Activated T-helper 1 cell treated with Interleukin-2 at 50 U/mL for 16 hours (primary cell): ENCODE data around the gene SLC12A8.

ENCODE experiments used
- DNase-seq: peaks from one replicate; pipeline ENCODE4 v3.0.0-alpha.2; 2020; ENCODE audit warnings: low read depth

The SLC12A8 gene

GRCh38 chr3:125151916-125152315, 60.6 kb downstream of the SLC12A8 start:
- DNase-seq = no peak

- DNase-seq = no peak
These were observed 61.1 kb downstream of the SLC12A8 start for GRCh38 chr3:125151442-125151817.

GRCh38 chr3:125150525-125151441, 61.8 kb downstream of the SLC12A8 start:
- DNase-seq = peak; percentile 22

DNA sequence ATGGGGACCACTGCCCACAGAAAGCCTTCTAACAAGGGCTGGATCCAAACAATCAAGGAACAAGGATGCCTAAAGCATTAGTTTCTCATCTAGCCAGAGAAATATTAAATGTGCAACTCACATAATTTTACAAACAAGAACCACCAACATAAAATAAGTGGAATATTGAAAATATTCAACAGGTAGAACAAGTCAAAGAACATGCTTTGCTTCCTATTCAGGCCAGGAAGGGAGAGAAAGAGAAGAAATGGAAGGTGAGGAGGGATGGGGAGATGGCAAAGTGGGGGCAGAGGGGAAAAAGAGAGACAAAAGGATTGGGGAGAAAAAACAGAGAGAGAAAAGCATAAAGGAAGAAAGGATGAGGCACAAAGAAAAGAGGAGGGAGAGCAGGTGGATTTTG, 63.1 kb downstream of the SLC12A8 start:
- DNase-seq = no peak

- no peak for DNase-seq
These were observed 63.7 kb downstream of the SLC12A8 start for GRCh38 chr3:125148836-125149235.

DNA sequence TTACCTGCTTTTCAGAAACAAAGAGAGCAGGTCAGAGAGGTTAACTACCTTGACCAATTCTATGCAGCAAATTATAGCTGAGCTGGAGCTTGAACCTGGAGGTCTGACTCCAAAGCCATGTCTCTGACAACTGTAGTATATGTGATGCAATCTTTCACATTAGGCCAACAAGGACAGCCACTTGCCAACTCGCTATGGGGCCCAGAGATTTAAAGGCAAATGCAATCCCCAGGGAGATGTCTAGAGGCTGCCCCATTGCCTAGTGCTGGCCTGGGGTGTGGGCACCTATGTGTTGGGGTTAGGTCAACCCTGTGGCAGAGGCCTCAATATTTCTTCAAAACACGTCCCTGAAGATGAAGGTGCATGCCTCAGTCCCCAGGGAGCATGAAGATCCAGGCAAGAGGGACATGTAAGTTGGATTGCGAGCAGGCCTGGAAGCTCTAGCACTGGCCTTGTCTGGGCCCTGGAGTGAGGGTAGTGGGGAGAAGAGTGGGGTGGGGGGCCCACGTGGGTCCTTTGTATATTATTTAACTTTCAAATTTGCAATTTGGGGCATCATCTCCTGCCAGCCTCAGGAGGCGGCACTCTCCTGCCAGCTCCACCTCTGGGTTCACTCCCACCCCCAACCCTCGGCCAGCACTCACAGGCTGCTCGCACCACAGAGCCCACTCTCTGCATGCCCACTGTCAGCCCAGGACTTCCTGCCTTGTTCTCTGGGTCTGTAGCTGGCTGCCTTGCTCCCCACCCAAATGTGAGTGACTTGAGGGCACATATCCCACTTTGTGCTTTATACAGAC, 64.3 kb downstream of the SLC12A8 start:
- no peak for DNase-seq

GRCh38 chr3:125147491-125147820, 65.1 kb downstream of the SLC12A8 start:
- no peak for DNase-seq

DNA sequence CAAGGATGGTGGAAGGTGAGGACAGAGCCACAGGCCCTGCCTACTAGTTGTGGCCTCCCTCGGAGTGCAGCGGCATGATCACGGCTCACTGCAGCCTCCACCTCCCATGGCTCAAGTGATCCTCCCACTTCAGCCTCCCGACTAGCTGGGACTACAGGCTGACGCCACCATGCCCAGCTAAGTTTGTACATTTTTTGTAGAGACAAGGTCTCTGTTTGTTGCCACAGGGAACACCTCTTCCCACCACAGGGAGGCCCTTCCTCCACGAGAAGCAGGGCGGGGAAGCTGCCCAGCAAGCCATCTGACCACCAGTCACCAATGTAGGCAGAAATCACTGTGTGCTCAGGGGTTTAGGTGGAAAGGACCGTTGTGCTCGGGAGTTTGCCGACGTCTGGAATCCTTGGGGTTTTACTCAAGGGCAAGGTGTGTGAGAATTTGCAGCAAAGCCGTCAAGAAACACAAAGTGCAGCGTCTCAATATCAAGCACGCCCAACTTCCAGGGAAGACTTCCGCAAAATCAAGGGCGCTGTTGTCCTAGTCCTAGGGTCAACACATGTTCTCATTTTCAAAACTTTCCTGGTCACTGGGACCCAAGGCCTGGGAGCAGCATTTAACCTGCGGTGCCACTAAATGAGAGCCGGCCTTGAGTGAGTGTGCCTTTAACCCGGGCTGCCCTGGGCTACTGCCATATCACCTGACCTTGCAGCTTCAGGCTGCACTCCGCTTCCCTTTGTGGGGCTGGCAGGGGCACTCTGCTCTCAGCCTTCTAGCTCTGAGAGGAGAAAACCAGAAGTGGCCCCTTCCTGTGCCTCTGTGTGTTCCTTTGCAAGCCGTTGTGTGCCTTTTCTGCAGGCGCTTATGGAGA, 65.7 kb downstream of the SLC12A8 start:
- DNase-seq = no peak

DNA sequence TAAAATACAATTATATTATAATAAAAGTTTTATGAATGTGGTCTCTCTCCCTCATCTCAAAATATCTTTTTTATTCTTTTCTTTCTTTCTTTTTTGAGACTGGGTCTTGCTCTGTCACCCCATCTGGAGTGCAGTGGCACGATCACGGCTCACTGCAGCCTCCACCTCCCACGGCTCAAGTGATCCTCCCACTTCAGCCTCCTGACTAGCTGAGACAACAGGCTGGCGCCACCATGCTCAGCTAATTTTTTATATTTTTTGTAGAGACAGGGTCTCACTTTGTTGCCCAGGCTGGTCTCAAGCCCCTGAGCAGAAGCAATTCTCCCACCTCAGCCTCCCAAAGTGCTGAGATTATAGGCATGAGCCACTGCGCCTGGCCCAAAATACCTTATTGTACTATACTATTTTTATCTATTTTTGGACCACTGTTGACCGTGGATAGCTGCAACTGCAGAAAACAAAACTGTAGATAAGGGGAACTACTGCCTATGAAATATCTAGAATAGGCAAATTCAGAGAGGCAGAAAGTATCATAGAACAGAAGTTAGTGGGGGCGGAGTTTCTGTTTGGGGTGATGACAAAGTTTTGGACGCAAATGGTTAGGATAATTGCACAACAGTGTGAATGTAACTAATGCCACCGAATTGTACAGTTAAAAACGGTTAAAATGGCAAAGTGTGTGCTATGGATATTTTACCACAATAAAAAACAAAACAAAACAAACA, 66.6 kb downstream of the SLC12A8 start:
- DNase-seq = no peak

- no peak for DNase-seq
These were observed 67.8 kb downstream of the SLC12A8 start for GRCh38 chr3:125144653-125145314.

DNA sequence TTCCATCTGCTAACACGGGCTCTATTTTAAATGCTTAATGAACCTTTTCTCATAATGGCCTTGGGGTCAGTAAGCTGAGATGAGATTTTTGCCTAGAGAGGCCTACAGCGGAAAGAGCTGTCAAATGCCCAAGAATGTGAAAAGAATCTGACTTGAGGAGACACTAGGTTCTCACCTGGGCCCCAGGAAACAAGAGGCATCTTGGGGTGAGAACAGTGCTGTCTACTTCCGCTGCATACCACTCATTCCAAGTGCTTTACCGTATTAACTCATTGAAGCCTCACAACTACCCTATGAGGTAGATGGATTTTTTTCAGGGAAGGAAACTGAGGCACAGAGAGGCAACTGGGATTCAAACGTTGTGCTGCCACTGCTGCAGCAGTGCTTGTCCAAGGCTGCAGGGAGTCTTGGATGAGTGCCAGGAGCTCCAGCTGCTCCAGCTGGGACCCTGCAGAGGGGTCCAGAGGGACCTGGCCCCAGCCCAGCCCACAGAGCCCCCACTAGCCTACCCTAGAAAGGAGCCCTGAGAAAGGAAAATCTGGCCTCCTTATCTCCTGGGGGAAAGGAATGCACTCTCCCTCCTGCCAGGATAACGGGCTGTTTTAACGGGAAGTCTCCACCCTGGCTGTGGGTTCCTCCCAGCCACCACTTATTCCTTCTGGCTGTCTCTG, 68.4 kb downstream of the SLC12A8 start:
- DNase-seq = no peak

GRCh38 chr3:125143538-125143937, 69.0 kb downstream of the SLC12A8 start:
- DNase-seq = no peak

- no peak for DNase-seq
These were observed 69.6 kb downstream of the SLC12A8 start for GRCh38 chr3:125142940-125143339.

DNA sequence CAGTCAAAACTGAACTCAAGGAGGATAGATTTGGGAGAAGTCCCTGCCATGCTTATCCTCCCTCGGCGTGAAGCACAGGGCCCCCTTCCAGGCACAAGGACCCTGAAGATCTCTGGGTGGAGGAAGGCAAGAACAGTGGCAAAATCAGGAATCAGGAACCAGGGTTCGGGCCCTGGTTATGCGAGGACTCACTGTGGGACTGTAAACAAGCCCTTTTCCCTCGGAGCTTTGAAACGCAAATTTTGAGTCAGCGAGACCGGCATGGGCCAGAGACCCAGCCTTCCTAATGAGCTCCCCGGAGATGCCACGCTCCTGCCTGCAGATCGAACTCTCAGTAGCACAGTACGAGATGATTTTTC, 70.1 kb downstream of the SLC12A8 start:
- no peak for DNase-seq

DNA sequence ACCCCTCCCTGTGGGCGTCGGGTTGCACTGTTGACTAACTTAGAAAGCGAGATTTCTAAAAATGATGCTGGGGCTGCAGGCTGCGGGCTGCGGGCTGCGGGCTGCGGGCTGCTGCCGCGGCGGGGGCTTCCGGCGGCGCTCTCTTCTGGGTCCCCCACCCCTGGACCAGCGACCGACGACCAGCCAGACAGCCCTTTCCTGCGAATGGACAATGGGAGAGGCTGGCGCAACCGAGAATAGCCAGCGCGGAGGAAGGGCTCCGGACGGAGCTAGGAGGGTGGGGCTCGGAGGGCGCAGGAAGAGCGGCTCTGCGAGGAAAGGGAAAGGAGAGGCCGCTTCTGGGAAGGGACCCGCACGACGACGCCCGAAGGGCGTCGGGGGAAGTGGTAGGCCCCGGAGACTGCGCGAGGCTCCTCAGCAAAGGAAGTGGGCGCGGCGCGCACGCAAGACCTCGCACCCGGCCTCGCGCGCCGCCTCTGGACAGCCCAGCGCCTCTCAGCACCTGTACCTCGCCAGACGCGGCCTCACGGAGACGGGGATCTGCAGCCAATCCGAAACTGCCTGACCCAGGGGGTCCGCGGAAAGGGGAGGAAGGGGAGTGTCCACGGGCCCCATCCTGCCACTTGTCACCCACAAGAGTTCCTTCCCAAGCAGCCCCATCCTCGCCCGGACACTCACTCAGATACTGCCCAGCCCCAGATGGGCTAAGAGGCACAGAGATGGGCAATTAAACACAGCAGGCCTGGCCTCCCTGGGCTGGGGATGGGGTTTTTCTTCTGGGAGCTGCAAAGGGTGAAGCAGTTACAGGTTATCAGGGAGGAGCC, 70.7 kb downstream of the SLC12A8 start:
- peak; percentile 65 for DNase-seq

DNA sequence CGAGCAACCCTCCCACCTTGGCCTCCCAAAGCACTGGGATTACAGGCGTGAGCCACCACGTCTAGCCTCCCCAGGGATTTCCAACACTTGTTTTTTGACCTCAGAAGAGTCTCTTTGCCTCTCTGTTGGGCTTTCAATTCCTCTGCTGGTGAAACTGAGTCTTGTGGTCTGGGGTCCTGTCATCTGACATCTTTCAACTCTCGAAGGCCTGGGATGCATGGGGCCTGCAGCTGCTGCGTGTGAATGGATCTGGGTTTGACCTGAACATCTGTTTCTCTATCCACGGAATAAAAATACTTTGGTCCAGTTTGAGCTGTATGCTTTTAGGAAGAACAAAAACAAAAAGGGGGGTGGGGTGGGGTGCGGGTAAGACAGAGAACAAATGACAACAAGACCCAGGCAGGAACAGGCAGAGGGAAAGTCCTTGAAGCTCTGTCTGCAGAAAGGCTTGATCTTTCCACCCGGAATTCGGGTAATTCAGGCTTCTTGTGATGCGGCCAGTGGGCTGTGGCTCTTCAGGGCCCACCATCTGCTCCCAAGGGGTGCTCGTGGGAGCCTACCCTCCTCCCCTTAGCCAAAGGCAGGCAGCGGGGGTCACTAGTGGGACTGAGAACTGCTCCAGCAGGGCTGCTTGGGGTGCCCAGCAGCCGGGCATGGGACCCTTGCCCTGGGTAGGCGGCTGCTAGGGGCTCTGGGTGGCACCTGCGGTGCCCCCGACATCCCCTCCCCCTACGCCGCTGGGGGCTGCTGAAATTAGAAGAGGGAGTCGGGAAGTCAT, 71.5 kb downstream of the SLC12A8 start:
- no peak for DNase-seq

DNA sequence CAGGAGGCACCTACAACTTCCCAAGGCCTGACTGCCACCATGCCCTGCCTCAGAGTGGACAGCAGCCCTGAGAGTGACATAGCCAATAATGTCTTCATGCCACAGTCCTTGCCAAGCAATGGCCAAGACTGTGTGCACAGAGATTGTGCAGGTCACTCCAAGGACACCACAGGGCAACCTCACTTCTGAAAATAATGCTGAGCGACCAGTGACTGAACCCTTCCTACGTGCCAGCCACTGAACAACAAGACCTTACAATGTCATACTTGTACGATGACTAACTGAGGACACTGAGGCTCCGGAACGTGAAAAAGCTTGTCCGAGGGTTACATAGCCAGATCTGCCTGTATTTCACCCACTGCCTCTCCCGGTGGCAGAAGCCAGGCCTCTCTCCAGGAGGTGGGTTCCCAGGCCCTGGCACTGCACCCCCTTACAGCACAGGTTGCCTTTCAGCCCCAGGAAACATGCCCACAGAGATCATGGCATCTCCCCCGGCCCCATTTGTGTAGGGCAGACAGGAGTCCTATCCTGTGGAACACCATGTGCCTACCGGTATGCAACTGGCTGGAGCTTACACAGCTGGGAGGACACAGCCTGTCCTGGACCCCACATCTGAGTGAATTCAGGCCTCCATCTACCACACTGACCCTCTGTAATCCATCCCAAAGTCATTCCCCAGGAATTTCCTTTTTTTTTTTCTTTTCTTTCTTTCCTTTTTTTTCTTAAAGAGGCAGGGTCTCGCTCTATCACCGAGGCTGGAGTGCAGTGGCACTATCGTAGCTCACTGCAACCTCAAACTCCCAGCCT, 72.3 kb downstream of the SLC12A8 start:
- no peak for DNase-seq

DNA sequence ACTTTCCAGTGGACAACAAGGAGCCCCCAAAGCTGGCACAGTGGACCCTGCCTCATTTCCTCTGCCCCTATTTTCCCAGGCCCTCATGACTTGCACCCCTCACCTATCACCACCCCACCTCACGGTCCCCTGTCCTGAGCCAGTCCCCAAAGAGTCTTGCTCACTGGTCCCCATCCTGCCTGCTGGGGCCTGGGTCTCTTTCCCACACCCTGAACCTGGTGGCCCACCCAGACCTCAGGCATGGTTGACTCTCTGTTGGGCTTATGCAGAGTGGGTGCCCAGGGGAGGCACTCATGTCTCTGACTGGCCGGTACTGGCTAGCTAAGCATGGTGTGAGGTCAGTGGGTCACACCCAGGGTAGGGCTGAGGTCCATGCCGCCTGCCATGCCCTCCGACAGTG, 73.2 kb downstream of the SLC12A8 start:
- no peak for DNase-seq
